ENCODE data around the gene MLF1.

DNA sequence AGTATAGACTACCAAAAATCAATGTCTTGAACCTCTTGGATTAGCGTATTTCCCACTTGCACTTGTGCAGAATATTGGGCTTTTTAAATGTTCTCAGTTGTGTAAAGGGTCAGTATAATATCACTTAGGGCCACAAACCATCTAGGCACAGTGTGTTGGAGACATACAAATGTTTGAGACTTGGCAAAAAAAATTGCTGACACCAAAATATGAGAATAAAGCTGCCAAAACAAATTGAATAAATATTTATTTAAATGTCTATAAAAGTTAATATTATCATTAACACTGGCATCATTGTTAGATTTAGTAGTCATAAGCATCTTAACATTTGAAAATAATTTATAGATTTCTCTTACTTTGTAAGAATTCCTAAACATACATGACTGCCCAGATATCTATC lies 30.9 kb upstream of the MLF1 start:
- TF ChIP-seq, protein P1, sequence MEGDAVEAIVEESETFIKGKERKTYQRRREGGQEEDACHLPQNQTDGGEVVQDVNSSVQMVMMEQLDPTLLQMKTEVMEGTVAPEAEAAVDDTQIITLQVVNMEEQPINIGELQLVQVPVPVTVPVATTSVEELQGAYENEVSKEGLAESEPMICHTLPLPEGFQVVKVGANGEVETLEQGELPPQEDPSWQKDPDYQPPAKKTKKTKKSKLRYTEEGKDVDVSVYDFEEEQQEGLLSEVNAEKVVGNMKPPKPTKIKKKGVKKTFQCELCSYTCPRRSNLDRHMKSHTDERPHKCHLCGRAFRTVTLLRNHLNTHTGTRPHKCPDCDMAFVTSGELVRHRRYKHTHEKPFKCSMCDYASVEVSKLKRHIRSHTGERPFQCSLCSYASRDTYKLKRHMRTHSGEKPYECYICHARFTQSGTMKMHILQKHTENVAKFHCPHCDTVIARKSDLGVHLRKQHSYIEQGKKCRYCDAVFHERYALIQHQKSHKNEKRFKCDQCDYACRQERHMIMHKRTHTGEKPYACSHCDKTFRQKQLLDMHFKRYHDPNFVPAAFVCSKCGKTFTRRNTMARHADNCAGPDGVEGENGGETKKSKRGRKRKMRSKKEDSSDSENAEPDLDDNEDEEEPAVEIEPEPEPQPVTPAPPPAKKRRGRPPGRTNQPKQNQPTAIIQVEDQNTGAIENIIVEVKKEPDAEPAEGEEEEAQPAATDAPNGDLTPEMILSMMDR (IDR thresholded peaks at IDR 0.05; ENCODE audit: poor library complexity): no peak
- TF ChIP-seq EZH2 (IDR thresholded peaks at IDR 0.05; ENCODE audit: borderline replicate concordance): no peak
- no peak for TF ChIP-seq EZH2phosphoT487 (IDR thresholded peaks at IDR 0.05; ENCODE audit: low read depth, severe bottlenecking, unreplicated experiment)
